SU-DHL-6 (cell line): ENCODE data around the gene ARHGEF4.

Source experiments
- CTCF ChIP-seq: fragments of 200-600 bp; sonication (generic); IDR thresholded peaks from one replicate; pipeline ENCODE4 v1.5.1; 2017; ENCODE audit warnings: antibody characterized with exemption, mild to moderate bottlenecking, low read length, moderate library complexity; ENCODE audit not compliant: insufficient read depth, poor library complexity, severe bottlenecking
- EZH2phosphoT487 ChIP-seq: fragments of 200-600 bp; sonication (generic), shearing (Covaris generic); conservative IDR thresholded peaks from 2 replicates; pipeline ENCODE4 v1.6.1; 2018; ENCODE audit warnings: mild to moderate bottlenecking, antibody characterized with exemption, low read length, moderate library complexity, mixed read lengths

- TF ChIP-seq CTCF (no peak), EZH2phosphoT487 (no peak)
These were observed 35.4 kb downstream of the ARHGEF4 start for GRCh38 chr2:130871843-130872740.
